GM12878 (cell line): Measurements from ENCODE around the gene PCSK9.

Experiments
- CBX5 ChIP-seq: sonication (generic); IDR thresholded peaks from 2 replicates; pipeline ENCODE4 v1.6.1; 2016; ENCODE audit warnings: low read depth, moderate library complexity, mild to moderate bottlenecking, inconsistent platforms
- CTCF ChIP-seq, 3 experiments: IDR thresholded peaks in 2 of 3; conservative IDR thresholded peaks in 1 of 3; 2 replicates each; pipeline ENCODE4 v1.5.1; 2011; ENCODE audit warnings: low read depth in 3 of 3, low read length in 3 of 3, mild to moderate bottlenecking in 3 of 3, control low read depth in 2 of 3, moderate library complexity in 2 of 3, inconsistent platforms in 1 of 3, mixed read lengths in 1 of 3; ENCODE audit not compliant: control insufficient read depth in 2 of 3, insufficient read depth in 1 of 3; ENCODE audit errors: extremely low read depth in 1 of 3
- EP300 ChIP-seq, 2 experiments: fragments of 150-350 bp in 1 of 2; IDR thresholded peaks; 2 replicates each; pipeline ENCODE4 v1.6.1; 2011 to 2012; ENCODE audit warnings: low read depth in 2 of 2, low read length in 2 of 2, borderline replicate concordance in 1 of 2, improper control_type of control experiment in 1 of 2, inconsistent platforms in 1 of 2; ENCODE audit not compliant: control insufficient read depth in 1 of 2
- RAD51 ChIP-seq: fragments of 450-650 bp; IDR thresholded peaks from 2 replicates; pipeline ENCODE4 v1.6.1; 2016; ENCODE audit warnings: moderate library complexity, mild to moderate bottlenecking, inconsistent platforms
- RCOR1 ChIP-seq: conservative IDR thresholded peaks from 2 replicates; pipeline ENCODE4 v1.6.1; 2012; ENCODE audit warnings: low read depth, low read length, improper control_type of control experiment
- RFX5 ChIP-seq: IDR thresholded peaks from 2 replicates; pipeline ENCODE4 v1.6.1; 2011; ENCODE audit warnings: low read depth, low read length, improper control_type of control experiment
- SUZ12 ChIP-seq: fragments of 200-600 bp; sonication (generic); IDR thresholded peaks from one replicate; pipeline ENCODE4 v1.6.1; 2018; ENCODE audit warnings: antibody characterized with exemption, mild to moderate bottlenecking; ENCODE audit not compliant: unreplicated experiment
- TCF12 ChIP-seq: IDR thresholded peaks from 2 replicates; pipeline ENCODE4 v1.6.1; 2011; ENCODE audit warnings: low read depth, mild to moderate bottlenecking, low read length
- ZBTB40 ChIP-seq: fragments of 450-650 bp; IDR thresholded peaks from 2 replicates; pipeline ENCODE4 v1.6.1; 2016; ENCODE audit warnings: mild to moderate bottlenecking, moderate library complexity, borderline replicate concordance
- ZNF274 ChIP-seq: IDR thresholded peaks from one replicate; pipeline ENCODE4 v1.8.0; 2011; ENCODE audit not compliant: insufficient read length, insufficient read depth

- TF ChIP-seq RFX5 (no peak), ZNF274 (no peak), CTCF (IDR thresholded peaks at IDR 0.05 in 2 of 3, conservative IDR thresholded peaks at IDR 0.05 in 1 of 3; ENCODE audit: control insufficient read depth in 2 of 3, extremely low read depth in 1 of 3, insufficient read depth in 1 of 3, low read depth in 3 of 3, low read length in 3 of 3) (no peak), EP300 (IDR thresholded peaks at IDR 0.05; ENCODE audit: borderline replicate concordance in 1 of 2, control insufficient read depth in 1 of 2, low read depth in 2 of 2, low read length in 2 of 2) (no peak), ZBTB40 (no peak), SUZ12 (no peak), RAD51 (no peak), TCF12 (no peak), RCOR1 (no peak), CBX5 (no peak)
Observed at GRCh38 chr1:55078470-55078869, 39.1 kb downstream of the PCSK9 start.
